NT2/D1 (cell line): ENCODE data around the gene UQCC2.

Experiments
- SUZ12 ChIP-seq: IDR thresholded peaks from 2 replicates; pipeline ENCODE4 v1.6.1; 2011; ENCODE audit not compliant: insufficient read length, insufficient read depth; ENCODE audit errors: extremely low read depth
- YY1 ChIP-seq: IDR thresholded peaks from 2 replicates; pipeline ENCODE4 v1.6.1; 2011; ENCODE audit not compliant: insufficient read length, insufficient read depth
- ZNF274 ChIP-seq: IDR thresholded peaks from 2 replicates; pipeline ENCODE4 v1.6.1; 2011; ENCODE audit warnings: mild to moderate bottlenecking, low read depth, low read length

DNA sequence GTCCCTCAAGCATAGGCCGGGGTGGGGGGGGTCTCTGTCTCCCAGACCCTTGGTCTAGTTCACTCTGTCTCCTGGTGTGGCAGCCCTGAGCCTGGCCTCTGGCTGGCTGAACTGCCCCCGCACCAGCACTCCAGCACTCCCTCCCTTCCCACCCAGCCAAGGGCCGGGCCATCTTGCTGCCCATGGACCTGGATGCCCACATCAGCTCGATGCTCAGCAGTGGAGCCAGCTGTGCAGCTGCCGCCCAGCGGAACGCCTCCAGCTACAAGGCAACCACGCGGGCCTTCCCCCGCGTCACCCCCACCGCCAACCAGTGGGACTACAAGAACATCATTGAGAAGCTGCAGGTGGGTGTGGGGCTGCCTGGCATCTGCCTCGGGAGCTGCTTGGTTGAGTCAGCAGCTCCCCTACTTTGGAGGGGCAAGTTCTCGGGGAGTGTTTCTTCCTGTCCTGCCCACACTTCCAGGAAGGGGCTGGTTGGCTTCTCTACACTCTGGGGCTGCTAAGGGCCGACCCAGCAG is 28.4 kb downstream of the UQCC2 start:
- TF ChIP-seq SUZ12 (no peak), YY1 (no peak), ZNF274 (no peak)
